Nephron progenitor cell (in vitro differentiated cells): ENCODE measurements around the gene NINJ2.

ENCODE experiments used
- DNase-seq: peaks from one replicate; pipeline ENCODE4 v3.0.0; 2021
- H3K27ac Mint-ChIP-seq: 2 replicates; pipeline ENCODE4 v1.8.0; 2021; ENCODE audit warnings: mild to moderate bottlenecking, moderate library complexity, mixed read lengths
- H3K27me3 Mint-ChIP-seq: 2 replicates; pipeline ENCODE4 v1.8.0; 2021; ENCODE audit warnings: mild to moderate bottlenecking, low read depth, mixed read lengths; ENCODE audit not compliant: poor library complexity
- H3K36me3 Mint-ChIP-seq: 2 replicates; pipeline ENCODE4 v1.8.0; 2021; ENCODE audit warnings: low read depth, mixed read lengths
- H3K4me1 Mint-ChIP-seq: 2 replicates; pipeline ENCODE4 v1.8.0; 2021; ENCODE audit warnings: mixed read lengths
- H3K4me3 Mint-ChIP-seq: 2 replicates; pipeline ENCODE4 v1.8.0; 2021; ENCODE audit warnings: mild to moderate bottlenecking, moderate library complexity, mixed read lengths
- H3K9me3 Mint-ChIP-seq: 2 replicates; pipeline ENCODE4 v1.8.0; 2021; ENCODE audit warnings: mild to moderate bottlenecking, moderate library complexity, mixed read lengths
- CTCF ChIP-seq: fragments of 200-600 bp; sonication (generic); IDR thresholded peaks from 2 replicates; pipeline ENCODE4 v1.5.0; 2021; ENCODE audit warnings: antibody characterized with exemption

NINJ2 gene

GRCh38 chr12:586318-587071 lies 76.8 kb downstream of the NINJ2 start:
- H3K27ac Mint-ChIP-seq: no peak overlapping the region
- no peaks in the 10 kb centered on the region for H3K36me3 Mint-ChIP-seq
- peaks cover 11% of the 10 kb centered on the region for H3K9me3 Mint-ChIP-seq
- no peak overlapping the region for H3K4me3 Mint-ChIP-seq
- peaks cover 5% of the 10 kb centered on the region for H3K4me1 Mint-ChIP-seq
- H3K27me3 Mint-ChIP-seq: peaks cover 7% of the 10 kb centered on the region
- TF ChIP-seq CTCF: no peak
- DNase-seq: no peak

GRCh38 chr12:585062-586061 lies 77.9 kb downstream of the NINJ2 start:
- Mint-ChIP-seq H3K4me3 (no peak overlapping the region), H3K9me3 (peaks cover 11% of the 10 kb centered on the region), H3K36me3 (no peaks in the 10 kb centered on the region), H3K27ac (no peak overlapping the region), H3K4me1 (peaks cover 6% of the 10 kb centered on the region), H3K27me3 (peaks cover 14% of the 10 kb centered on the region)
- TF ChIP-seq CTCF: no peak
- DNase-seq: no peak

GRCh38 chr12:583251-583869 lies 79.9 kb downstream of the NINJ2 start:
- Mint-ChIP-seq H3K4me1 (peaks cover 22% of the 10 kb centered on the region), H3K36me3 (no peaks in the 10 kb centered on the region), H3K27ac (no peak overlapping the region), H3K4me3 (no peak overlapping the region), H3K9me3 (peaks cover 7% of the 10 kb centered on the region), H3K27me3 (peaks cover 10% of the 10 kb centered on the region)
- TF ChIP-seq CTCF: peak; percentile 33
- DNase-seq: peak; percentile 27

GRCh38 chr12:581746-582145 lies 81.5 kb downstream of the NINJ2 start:
- DNase-seq: no peak
- H3K9me3 Mint-ChIP-seq: no peaks in the 10 kb centered on the region
- no peaks in the 10 kb centered on the region for H3K36me3 Mint-ChIP-seq
- no peak overlapping the region for H3K27ac Mint-ChIP-seq
- H3K27me3 Mint-ChIP-seq: peaks cover 10% of the 10 kb centered on the region
- no peak overlapping the region for H3K4me3 Mint-ChIP-seq
- TF ChIP-seq CTCF: no peak
- H3K4me1 Mint-ChIP-seq: peaks cover 33% of the 10 kb centered on the region

- H3K4me3 Mint-ChIP-seq: no peak overlapping the region
- no peak for TF ChIP-seq CTCF
- H3K4me1 Mint-ChIP-seq: peaks cover 37% of the 10 kb centered on the region
- peaks cover 10% of the 10 kb centered on the region for H3K27me3 Mint-ChIP-seq
- H3K9me3 Mint-ChIP-seq: no peaks in the 10 kb centered on the region
- H3K36me3 Mint-ChIP-seq: no peaks in the 10 kb centered on the region
- no peak overlapping the region for H3K27ac Mint-ChIP-seq
- no peak for DNase-seq
These were observed 81.9 kb downstream of the NINJ2 start for GRCh38 chr12:581321-581720.
